ENCODE measurements around the gene PCDH9. TPM values are rescaled to one million over a fixed set of nuclear protein-coding genes. Genes with fewer than 3 reads are reported as not detected.
A peak's percentile ranks its signal among the peaks of the same experiment; 100 is the strongest.

PCDH9 gene
- total RNA-seq, 6 donors from 2014 or later, result 3.1 to 19.4 (median 7.8) TPM

GRCh38 chr13:67161176-67161575 is 69.0 kb downstream of the PCDH9 start:
- Histone ChIP-seq H3K27ac (no peak overlapping the region), H3K27me3 (no peaks in the 10 kb centered on the region), H3K36me3 (no peaks in the 10 kb centered on the region), H3K4me3 (no peak overlapping the region), H3K4me1 (no peaks in the 10 kb centered on the region), H3K9me3 (no peaks in the 10 kb centered on the region)
- TF ChIP-seq EP300 (IDR thresholded peaks at IDR 0.05) (no peak), POLR2AphosphoS5 (IDR thresholded peaks at IDR 0.05) (no peak), POLR2A (IDR thresholded peaks at IDR 0.05) (no peak)
- TF ChIP-seq, protein P1, sequence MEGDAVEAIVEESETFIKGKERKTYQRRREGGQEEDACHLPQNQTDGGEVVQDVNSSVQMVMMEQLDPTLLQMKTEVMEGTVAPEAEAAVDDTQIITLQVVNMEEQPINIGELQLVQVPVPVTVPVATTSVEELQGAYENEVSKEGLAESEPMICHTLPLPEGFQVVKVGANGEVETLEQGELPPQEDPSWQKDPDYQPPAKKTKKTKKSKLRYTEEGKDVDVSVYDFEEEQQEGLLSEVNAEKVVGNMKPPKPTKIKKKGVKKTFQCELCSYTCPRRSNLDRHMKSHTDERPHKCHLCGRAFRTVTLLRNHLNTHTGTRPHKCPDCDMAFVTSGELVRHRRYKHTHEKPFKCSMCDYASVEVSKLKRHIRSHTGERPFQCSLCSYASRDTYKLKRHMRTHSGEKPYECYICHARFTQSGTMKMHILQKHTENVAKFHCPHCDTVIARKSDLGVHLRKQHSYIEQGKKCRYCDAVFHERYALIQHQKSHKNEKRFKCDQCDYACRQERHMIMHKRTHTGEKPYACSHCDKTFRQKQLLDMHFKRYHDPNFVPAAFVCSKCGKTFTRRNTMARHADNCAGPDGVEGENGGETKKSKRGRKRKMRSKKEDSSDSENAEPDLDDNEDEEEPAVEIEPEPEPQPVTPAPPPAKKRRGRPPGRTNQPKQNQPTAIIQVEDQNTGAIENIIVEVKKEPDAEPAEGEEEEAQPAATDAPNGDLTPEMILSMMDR (IDR thresholded peaks at IDR 0.05), result no peak
- 94 to 96% methylated on average over 3 of the region's 3 CpGs for WGBS, 2 donors
- ATAC-seq (ENCODE audit: low FRiP score in 2 of 2) (no peak), DNase-seq (no peak)

DNA sequence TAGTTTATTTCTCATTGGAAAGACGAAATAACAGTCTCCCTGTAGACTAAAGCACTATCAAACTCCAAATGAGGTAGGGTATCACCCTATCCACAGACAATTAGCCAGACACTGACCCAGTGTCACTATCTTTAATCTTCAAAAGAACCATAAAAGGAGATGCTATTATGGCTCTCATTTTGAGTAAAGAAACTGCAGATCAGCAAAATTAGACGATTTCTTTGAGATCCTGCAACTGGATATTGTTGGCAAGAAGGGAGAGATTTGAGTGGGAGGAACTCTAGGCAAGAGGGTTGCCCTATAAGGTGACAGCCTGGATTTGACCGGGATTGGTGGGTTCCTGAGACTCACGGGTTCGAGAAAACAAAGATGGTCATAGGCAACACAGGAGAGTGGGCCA is 71.2 kb downstream of the PCDH9 start:
- Histone ChIP-seq H3K4me3 (no peak overlapping the region), H3K4me1 (no peaks in the 10 kb centered on the region), H3K27me3 (no peaks in the 10 kb centered on the region), H3K27ac (no peak overlapping the region), H3K9me3 (no peaks in the 10 kb centered on the region), H3K36me3 (no peaks in the 10 kb centered on the region)
- WGBS, 2 donors, result 90 to 96% methylated on average over 5 of the region's 5 CpGs
- DNase-seq (no peak), ATAC-seq (ENCODE audit: low FRiP score in 2 of 2) (no peak)
- TF ChIP-seq, protein P1 (IDR thresholded peaks at IDR 0.05), result no peak
- TF ChIP-seq POLR2A (IDR thresholded peaks at IDR 0.05) (no peak), POLR2AphosphoS5 (IDR thresholded peaks at IDR 0.05) (no peak), EP300 (IDR thresholded peaks at IDR 0.05) (no peak)

GRCh38 chr13:67156723-67157060 is 73.4 kb downstream of the PCDH9 start:
- no peak for DNase-seq

GRCh38 chr13:67155898-67156722 is 74.0 kb downstream of the PCDH9 start:
- Histone ChIP-seq H3K4me1 (no peaks in the 10 kb centered on the region), H3K36me3 (no peaks in the 10 kb centered on the region), H3K27ac (no peak overlapping the region), H3K9me3 (no peaks in the 10 kb centered on the region), H3K4me3 (no peak overlapping the region), H3K27me3 (no peaks in the 10 kb centered on the region)
- ATAC-seq (ENCODE audit: low FRiP score in 2 of 2), result no peak
- TF ChIP-seq, protein P1 (IDR thresholded peaks at IDR 0.05), result no peak
- TF ChIP-seq POLR2AphosphoS5 (IDR thresholded peaks at IDR 0.05) (no peak), POLR2A (IDR thresholded peaks at IDR 0.05) (no peak), EP300 (IDR thresholded peaks at IDR 0.05) (no peak)
- 82 to 84% methylated on average over 24 of the region's 24 CpGs for whole genome bisulfite sequencing, 2 donors
- peak in 1 of 2 donors; percentile 10 for DNase-seq

More at GRCh38 chr13:67156723-67157060, 73.4 kb downstream of the PCDH9 start:
- Histone ChIP-seq H3K27ac (no peak overlapping the region), H3K9me3 (no peaks in the 10 kb centered on the region), H3K36me3 (no peaks in the 10 kb centered on the region), H3K4me1 (no peaks in the 10 kb centered on the region), H3K4me3 (no peak overlapping the region), H3K27me3 (no peaks in the 10 kb centered on the region)
- ATAC-seq (ENCODE audit: low FRiP score in 2 of 2), result no peak
- TF ChIP-seq POLR2AphosphoS5 (IDR thresholded peaks at IDR 0.05), result no peak
- 76 to 91% methylated on average over 7 of the region's 7 CpGs for WGBS, 2 donors

GRCh38 chr13:67152085-67152484 is 78.1 kb downstream of the PCDH9 start:
- WGBS, 2 donors, result 85 to 88% methylated on average over 2 of the region's 2 CpGs
- no peak for ATAC-seq (ENCODE audit: low FRiP score in 2 of 2)

More at GRCh38 chr13:67152085-67152484, 78.1 kb downstream of the PCDH9 start:
- Histone ChIP-seq H3K4me1 (peaks cover under 1 to 11% (median 7%) of the 10 kb centered on the region in 4 donors), H3K9me3 (no peaks in the 10 kb centered on the region), H3K36me3 (no peaks in the 10 kb centered on the region), H3K4me3 (no peak overlapping the region), H3K27ac (no peak overlapping the region), H3K27me3 (no peaks in the 10 kb centered on the region)
- TF ChIP-seq, protein P1 (IDR thresholded peaks at IDR 0.05), result no peak
- TF ChIP-seq POLR2AphosphoS5 (IDR thresholded peaks at IDR 0.05) (no peak), POLR2A (IDR thresholded peaks at IDR 0.05) (no peak), EP300 (IDR thresholded peaks at IDR 0.05) (no peak)
- DNase-seq, result no peak

Data from upper lobe of left lung (tissue), 6 donors.